Activated CD8-positive, alpha-beta memory T cell treated with anti-CD3 and anti-CD28 coated beads, Interleukin-2, amount 10 ng/mL, durations not matched to agents 7 days and 5 days (primary cell): ENCODE measurements around the gene PPP1R14D. TPM values are rescaled to one million over a fixed set of nuclear protein-coding genes. Genes with fewer than 3 reads are reported as not detected.

Experiments
- ATAC-seq: fragments of 150-1000 bp; cut with Tn5 transposase; one replicate; pipeline ENCODE4 v1.10.0; 2021; ENCODE audit warnings: moderate library complexity
- CTCF ChIA-PET: fragments of 350-600 bp; sonication (Branson Sonifier 250); formaldehyde crosslinking; loops from one replicate; lab custom pipeline; 2021; ENCODE audit warnings: antibody characterized with exemption; lab: Charles Lee
- DNase-seq: peaks from one replicate; pipeline ENCODE4 v3.0.0-alpha.2; 2020
- H3K27ac Mint-ChIP-seq: one replicate; pipeline ENCODE4 v1.8.0; 2021; ENCODE audit warnings: mild to moderate bottlenecking, mixed read lengths
- H3K27me3 Mint-ChIP-seq: one replicate; pipeline ENCODE4 v1.8.0; 2021; ENCODE audit warnings: mixed read lengths
- H3K36me3 Mint-ChIP-seq: one replicate; pipeline ENCODE4 v1.8.0; 2021; ENCODE audit warnings: mild to moderate bottlenecking, mixed read lengths
- H3K4me1 Mint-ChIP-seq: one replicate; pipeline ENCODE4 v1.8.0; 2021; ENCODE audit warnings: mixed read lengths
- H3K4me3 Mint-ChIP-seq: one replicate; pipeline ENCODE4 v1.8.0; 2021; ENCODE audit warnings: mild to moderate bottlenecking, moderate library complexity, mixed read lengths
- H3K9me3 Mint-ChIP-seq: one replicate; pipeline ENCODE4 v1.8.0; 2022; ENCODE audit warnings: low read depth, mixed read lengths
- total RNA-seq, 2 experiments: library from RNA; stranded (reverse); gene quantifications; one replicate each; pipeline ENCODE4 v1.2.3, GENCODE V29; 2021

Gene PPP1R14D
- total RNA-seq, 2 experiments from 2014 or later: not detected

DNA sequence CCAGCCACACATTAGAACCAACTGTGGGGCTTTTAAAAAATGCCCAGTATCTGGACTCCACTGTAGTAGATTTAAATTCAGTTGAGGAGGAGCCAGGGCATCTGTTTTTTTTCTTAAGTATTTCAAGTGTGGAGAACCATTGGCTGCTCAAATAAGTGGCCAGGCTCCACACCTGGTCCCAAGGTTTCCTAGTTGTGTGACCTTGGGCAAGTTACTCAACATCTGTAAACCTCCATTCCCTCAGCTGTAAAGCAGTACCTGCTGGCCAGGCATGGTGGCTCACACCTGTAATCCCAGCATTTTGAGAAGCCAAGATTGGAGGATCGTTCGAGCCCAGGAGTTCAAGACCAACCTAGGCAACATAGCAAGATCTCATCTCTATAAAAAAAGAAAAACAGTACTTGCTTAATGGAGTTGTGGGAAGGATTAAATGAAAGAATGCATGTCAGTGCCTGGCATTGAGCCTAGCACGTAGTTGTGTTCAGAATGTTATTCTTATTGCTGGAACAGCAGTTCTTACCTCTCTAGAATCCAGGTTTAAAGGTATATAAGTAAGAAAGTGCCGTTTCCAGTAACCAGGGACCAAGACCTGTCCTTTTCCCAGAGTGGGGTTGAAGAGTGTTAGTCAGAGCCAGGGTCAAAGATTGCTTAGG is 2.0 kb downstream of the PPP1R14D start:
- Mint-ChIP-seq H3K4me3 (no peak overlapping the region), H3K4me1 (peaks cover 4% of the 10 kb centered on the region), H3K27me3 (peaks cover 12% of the 10 kb centered on the region), H3K9me3 (no peaks in the 10 kb centered on the region), H3K27ac (no peak overlapping the region), H3K36me3 (no peaks in the 10 kb centered on the region)
- CTCF ChIA-PET: no interaction called here
- no peak for DNase-seq
- no peak for ATAC-seq

DNA sequence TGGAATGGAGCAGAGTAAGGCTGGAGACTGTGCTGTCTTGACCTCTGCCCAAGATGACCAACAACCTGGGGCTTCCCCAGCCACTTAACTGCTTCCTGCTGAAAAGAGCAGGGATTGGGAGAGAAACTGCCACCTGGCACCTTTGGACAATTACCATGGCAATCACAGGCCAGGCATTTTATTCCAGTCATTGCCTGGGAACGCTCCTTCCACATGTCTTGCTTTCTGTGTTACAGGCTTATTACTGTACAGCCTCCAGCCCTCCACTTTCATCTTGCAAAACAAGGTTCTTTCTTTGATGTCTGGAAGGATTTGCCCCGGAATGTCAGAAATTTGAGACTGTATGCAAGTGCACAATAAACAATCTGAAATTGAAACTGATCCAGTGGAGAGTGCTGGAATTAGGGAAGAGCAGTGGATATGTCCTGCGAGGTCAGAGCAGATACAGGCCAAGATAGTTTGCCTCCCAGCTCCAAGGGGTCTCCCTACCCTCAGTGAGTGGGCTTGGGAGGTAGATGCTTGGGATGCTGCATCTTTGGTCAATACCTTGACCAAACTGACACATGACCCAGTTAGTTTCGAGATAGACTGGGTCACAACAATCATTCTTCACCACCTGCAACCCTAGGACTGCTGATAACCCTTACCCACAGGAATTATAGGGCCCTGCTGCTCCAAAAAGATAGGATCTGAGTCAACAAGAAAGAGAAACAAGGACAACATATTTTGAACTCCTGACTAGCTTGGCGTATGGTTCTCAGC is 2.7 kb downstream of the PPP1R14D start:
- DNase-seq (no peak), ATAC-seq (no peak)
- Mint-ChIP-seq H3K27me3 (peaks cover 14% of the 10 kb centered on the region), H3K4me3 (no peak overlapping the region), H3K27ac (no peak overlapping the region), H3K9me3 (no peaks in the 10 kb centered on the region), H3K4me1 (peaks cover 4% of the 10 kb centered on the region), H3K36me3 (no peaks in the 10 kb centered on the region)
- CTCF ChIA-PET: no interaction called here

DNA sequence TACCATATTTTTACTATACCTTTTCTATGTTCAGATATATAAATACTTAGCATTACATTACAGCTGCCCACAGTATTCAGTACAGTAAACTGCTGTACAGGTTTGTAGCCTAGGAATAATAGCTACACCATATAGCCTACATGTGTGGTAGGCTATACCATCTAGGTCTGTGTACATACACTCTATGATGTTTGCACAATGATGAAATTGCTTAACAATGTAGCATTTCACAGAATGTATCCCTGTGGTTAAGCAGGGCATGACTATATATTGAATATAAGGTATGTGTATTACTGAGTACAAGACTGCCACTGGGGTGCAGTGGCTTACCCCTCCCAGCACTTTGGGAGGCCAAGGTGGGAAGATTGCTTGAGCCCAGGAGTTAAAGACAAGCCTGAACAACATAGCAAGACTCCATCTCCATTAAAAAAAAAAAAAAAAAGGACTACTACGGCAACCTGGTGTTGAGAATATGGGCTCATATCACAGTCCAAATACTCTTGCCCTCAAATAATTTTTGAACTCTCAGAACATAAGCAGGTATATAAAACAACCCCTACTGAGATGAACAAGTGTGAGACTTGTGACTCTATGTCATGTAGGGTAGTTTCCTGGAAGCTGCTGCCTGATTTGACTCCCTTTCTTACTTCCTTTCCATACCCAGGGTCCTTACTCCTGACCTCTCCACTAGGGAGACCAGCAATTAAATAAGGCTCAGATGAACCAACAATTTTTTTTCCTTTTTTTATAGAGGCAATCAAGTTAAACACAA is 4.8 kb downstream of the PPP1R14D start:
- H3K27me3 Mint-ChIP-seq: peaks cover 14% of the 10 kb centered on the region
- CTCF ChIA-PET: interaction anchor here (1.0 to 1.2 kb wide), 3 partner anchors 34 to 35 kb away, joined by 3 read pairs; no protein-coding TSS in a partner anchor
- no peaks in the 10 kb centered on the region for H3K36me3 Mint-ChIP-seq
- H3K27ac Mint-ChIP-seq: no peak overlapping the region
- H3K4me1 Mint-ChIP-seq: peaks cover 4% of the 10 kb centered on the region
- no peak overlapping the region for H3K4me3 Mint-ChIP-seq
- H3K9me3 Mint-ChIP-seq: no peaks in the 10 kb centered on the region
- DNase-seq: no peak
- ATAC-seq: no peak

DNA sequence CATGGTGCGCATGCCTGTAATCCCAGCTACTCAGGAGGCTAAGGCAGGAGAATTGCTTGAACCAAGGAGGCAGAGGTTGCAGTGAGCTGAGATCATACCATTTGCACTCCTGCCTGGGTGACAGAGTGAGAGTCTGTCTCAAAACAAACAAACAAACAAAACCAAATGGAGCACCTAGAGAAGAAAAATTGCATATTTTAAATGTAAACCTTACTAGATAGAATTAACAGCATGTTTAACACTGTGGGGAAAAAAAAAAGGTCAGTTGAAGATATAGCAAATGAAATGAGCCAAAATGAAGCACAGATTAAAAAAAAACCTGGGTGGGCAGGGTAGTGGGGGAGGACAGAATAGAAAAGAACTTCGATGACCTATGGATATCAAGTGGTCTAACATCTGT is 7.3 kb downstream of the PPP1R14D start:
- peaks cover 4% of the 10 kb centered on the region for H3K4me1 Mint-ChIP-seq
- H3K27ac Mint-ChIP-seq: no peak overlapping the region
- ATAC-seq (no peak), DNase-seq (no peak)
- no peaks in the 10 kb centered on the region for H3K9me3 Mint-ChIP-seq
- H3K36me3 Mint-ChIP-seq: no peaks in the 10 kb centered on the region
- no peak overlapping the region for H3K4me3 Mint-ChIP-seq
- peaks cover 11% of the 10 kb centered on the region for H3K27me3 Mint-ChIP-seq
- CTCF ChIA-PET: no interaction called here

DNA sequence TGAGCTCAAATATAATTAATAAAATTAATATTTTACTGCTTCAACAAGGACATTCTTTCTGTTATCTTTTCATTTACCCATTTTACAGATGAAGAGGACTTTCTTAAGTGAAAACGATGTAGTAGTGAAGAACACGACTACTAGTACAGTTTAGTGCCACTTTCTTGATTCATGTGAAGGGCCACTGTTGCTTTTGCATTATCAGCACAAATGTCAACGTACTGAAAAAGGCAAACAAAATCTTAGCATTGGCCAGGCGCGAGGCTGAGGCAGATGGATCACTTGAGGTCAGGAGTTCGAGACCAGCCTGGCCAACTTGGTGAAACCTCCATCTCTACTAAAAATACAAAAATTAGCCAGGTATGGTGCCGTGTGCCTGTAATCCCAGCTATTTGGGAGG is 9.5 kb downstream of the PPP1R14D start:
- CTCF ChIA-PET: interaction anchor here (0.6 kb wide), 1 partner anchor 39 kb away, joined by 3 read pairs; no protein-coding TSS in a partner anchor
- no peak overlapping the region for H3K4me3 Mint-ChIP-seq

DNA sequence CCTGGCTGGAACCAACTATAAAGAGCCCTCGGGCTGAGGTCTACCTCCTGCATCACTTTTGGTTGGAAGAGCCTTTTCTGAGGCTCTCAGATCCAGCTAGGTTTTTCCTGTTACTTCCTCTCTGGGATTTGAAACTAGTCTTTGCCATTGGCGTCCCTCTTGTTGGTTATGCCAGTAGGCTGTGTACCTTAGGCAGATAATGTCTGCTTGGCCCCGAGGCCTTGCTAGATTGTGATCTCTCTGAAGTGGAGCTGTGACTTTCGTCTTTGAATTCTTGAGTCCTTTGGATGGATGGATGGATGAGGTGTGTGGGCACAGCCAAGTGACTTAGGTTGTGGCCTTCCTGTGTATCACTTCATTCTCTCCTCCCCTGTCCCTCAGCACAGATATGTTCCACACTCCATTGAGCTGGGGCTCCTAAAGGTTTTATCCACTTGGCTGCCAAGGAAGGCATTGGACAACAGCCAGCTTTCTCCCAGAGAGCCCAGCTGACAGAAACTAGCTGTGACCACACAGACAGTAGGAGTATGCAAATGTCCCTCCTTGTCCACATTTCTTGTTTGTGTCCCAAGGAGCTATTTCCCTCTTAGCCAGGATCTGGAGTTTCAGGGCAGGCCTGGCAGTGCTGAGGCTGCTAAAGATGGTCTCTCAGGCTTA is 13.3 kb downstream of the PPP1R14D start:
- DNase-seq: no peak
- no peaks in the 10 kb centered on the region for H3K4me1 Mint-ChIP-seq

More for the DNA sequence above, 9.5 kb downstream of the PPP1R14D start:
- ATAC-seq (no peak), DNase-seq (no peak)
- Mint-ChIP-seq H3K36me3 (peaks cover 2% of the 10 kb centered on the region), H3K27me3 (peaks cover 6% of the 10 kb centered on the region), H3K27ac (no peak overlapping the region), H3K4me1 (peaks cover 3% of the 10 kb centered on the region), H3K9me3 (no peaks in the 10 kb centered on the region)

DNA sequence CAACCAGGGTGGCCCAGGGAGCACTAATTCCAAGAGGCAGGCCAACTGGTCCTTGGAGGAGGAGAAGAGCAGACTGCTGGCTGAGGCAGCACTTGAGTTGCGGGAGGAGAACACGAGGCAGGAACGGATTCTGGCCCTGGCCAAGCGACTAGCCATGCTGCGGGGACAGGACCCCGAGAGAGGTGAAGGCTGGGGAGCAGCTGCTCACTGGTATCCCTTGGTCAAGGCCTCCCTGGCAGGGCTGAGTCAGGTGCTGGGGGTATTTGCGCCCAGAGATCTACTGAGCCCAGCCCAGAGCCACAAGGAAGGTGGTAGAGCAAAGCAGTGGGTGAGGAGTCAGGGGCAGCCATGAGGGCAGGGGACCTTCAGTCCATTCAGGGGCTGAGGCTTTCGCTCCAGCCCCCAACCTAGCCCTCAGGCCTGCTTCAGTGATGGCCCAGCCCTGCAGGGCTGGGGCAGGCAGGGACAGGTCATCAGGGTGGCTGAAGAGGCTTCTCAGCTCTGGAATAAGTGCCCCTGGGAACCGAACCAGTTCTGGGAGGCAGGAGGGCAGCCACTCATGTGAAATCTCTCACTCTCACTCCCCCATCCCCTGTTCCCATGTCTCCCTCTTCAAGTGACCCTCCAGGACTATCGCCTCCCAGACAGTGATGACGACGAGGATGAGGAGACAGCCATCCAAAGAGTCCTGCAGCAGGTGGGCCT is 15.6 kb downstream of the PPP1R14D start:
- peaks cover 13% of the 10 kb centered on the region for H3K4me1 Mint-ChIP-seq
- H3K4me3 Mint-ChIP-seq: no peak overlapping the region
- no peaks in the 10 kb centered on the region for H3K27me3 Mint-ChIP-seq
- no peak for DNase-seq
- ATAC-seq: no peak
- no peaks in the 10 kb centered on the region for H3K9me3 Mint-ChIP-seq
- H3K27ac Mint-ChIP-seq: no peak overlapping the region
- CTCF ChIA-PET: interaction anchor here (1.0 to 1.6 kb wide), 2 partner anchors 45 to 90 kb away, joined by 3 to 4 read pairs; no protein-coding TSS in a partner anchor
- peaks cover 7% of the 10 kb centered on the region for H3K36me3 Mint-ChIP-seq

More for the DNA sequence above, 13.3 kb downstream of the PPP1R14D start:
- H3K9me3 Mint-ChIP-seq: no peaks in the 10 kb centered on the region
- H3K27ac Mint-ChIP-seq: no peak overlapping the region
- H3K4me3 Mint-ChIP-seq: no peak overlapping the region
- no peak for ATAC-seq
- peaks cover 2% of the 10 kb centered on the region for H3K27me3 Mint-ChIP-seq
- CTCF ChIA-PET: interaction anchor here (2.9 kb wide), 1 partner anchor 44 kb away, joined by 10 read pairs; no protein-coding TSS in a partner anchor
- peaks cover 7% of the 10 kb centered on the region for H3K36me3 Mint-ChIP-seq

DNA sequence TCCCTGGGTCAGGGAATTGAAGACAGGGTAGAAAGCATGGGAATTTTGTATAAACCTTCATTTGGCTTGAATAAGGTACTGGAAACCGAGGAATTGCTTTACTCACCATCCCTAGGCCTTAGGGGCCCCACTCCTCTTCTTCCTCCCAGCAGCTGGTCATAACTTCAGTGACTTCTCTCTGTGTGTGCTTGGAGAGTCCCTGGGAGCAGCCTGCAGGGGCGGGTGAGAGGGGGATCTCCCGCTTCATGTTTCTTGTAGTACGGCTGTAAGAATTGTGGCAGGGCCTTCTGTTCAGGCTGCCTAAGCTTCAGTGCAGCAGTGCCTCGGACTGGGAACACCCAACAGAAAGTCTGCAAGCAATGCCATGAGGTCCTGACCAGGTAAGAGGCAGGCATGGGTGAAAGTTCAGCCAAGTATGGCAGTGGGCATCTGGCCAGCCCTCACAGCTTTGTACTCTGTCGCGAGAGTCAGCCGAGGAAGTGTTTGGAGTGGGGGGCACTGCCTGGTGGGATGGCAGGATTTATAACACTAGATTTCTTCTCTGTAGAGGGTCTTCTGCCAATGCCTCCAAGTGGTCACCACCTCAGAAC is 19.6 kb downstream of the PPP1R14D start:
- ATAC-seq (no peak), DNase-seq (no peak)
- peaks cover 7% of the 10 kb centered on the region for H3K36me3 Mint-ChIP-seq
- CTCF ChIA-PET: interaction anchor here (1.6 kb wide), 1 partner anchor 49 kb away, joined by 5 read pairs; no protein-coding TSS in a partner anchor
- H3K4me1 Mint-ChIP-seq: peaks cover 23% of the 10 kb centered on the region
- H3K27ac Mint-ChIP-seq: no peak overlapping the region
- H3K9me3 Mint-ChIP-seq: no peaks in the 10 kb centered on the region
- peak overlapping the region; percentile 84 for H3K4me3 Mint-ChIP-seq
- H3K27me3 Mint-ChIP-seq: no peaks in the 10 kb centered on the region

DNA sequence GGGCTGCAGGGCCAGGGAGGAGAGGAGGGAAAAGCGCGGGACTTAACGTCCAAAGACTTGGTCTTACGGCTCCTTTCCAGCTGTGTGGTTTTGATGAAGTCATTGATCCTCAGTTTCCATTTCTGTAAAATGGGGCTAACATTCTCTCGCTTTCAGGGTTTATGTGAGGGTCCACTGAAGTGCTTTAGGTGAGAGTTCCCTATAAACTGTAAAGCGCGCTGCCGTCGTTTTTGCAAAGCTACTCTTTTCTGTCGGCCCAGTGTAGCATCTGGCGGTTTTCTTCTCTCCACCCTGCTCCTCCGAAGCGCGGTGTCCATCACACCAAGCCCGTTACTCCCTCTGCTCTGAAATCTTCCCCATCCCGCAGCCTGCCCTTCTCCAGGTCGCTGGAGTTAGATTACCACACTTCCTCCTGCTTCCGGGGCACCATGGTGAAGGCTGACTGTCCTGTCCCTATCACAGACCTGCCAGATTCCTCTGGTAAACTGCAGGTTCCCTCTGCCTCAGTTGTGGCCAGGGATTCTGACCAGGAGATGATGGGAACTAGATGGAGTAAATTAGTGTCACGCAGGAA is 20.5 kb downstream of the PPP1R14D start:
- Mint-ChIP-seq H3K4me3 (peak overlapping the region; percentile 84), H3K27me3 (no peaks in the 10 kb centered on the region), H3K27ac (peak overlapping the region; percentile 93), H3K9me3 (no peaks in the 10 kb centered on the region), H3K4me1 (peaks cover 26% of the 10 kb centered on the region), H3K36me3 (peaks cover 9% of the 10 kb centered on the region)
- DNase-seq: no peak
- ATAC-seq: no peak
- CTCF ChIA-PET: interaction anchor here (1.1 to 3.0 kb wide), 4 partner anchors 25 to 87 kb away, joined by 3 to 16 read pairs (median 6); partner anchors contain the start of gene VPS18

DNA sequence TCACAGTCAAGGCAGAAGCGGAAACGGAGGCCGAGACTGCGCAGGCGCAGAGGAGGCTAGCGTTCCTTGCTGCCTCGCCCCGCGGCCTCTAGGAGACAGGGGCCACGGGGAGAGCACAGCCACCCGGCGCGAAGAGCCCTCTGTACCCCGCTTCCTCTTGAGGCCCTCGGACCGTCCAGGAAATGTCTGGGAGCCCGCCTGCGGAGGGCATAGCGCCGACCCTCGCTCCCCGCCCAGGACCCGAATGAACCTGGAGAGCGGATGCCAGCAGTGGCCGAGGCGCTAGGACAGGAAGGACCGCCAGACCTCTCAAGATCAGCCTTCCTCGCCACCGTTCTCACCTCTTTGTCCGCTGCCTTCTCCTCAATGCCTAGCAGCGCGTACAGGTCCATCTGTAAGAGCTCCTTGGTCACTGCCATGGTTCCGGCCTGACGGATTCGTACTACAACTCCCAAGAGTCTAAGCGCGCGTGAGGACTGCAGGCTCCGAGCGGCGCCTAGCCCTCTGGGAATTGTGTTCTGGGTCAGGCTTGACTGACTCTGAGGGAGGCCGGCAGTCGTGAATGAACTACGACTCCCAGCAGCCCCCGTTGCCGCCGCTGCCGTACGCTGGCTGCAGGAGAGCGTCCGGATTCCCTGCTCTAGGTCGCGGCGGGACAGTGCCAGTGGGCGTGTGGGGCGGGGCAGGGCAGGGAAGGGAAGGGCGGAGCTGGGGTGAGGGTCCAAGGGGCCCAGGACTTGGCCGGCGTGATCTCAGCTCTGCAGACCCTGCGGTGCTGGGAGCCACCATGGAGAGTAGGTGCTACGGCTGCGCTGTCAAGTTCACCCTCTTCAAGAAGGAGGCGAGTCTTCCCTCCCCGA is 21.2 kb downstream of the PPP1R14D start, which contains the start of the genes DNAJC17 and ZFYVE19:
Gene DNAJC17, minus strand, starts transcription at position 446 of the 860 bp plus-strand sequence. Its CDS starts 27 bp downstream, at position 419.
Gene ZFYVE19, plus strand, starts transcription at position 62 of the 860 bp plus-strand sequence. Its CDS starts 501 bp downstream, at position 563.
- no peaks in the 10 kb centered on the region for H3K27me3 Mint-ChIP-seq
- ATAC-seq: peak; percentile 98

DNA sequence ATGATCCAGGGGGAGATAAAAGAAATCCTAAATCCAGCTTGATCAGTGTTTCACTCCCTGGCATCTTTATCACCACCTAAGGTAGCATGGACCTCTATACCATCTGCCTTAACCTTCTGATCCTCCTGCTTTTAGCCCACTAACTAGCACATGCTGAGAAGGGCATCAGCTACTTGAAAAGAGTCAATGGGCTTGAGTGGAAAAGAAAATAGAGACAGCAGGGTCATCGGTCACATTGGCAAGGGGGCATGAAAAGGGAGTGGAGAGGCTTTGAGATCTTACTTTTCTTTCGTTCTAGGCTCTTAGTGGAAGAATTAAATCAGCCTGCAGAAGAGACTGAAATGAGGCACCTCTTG is 21.9 kb downstream of the PPP1R14D start:
- peak overlapping the region; percentile 84 for H3K4me3 Mint-ChIP-seq
- no peak for DNase-seq
- H3K4me1 Mint-ChIP-seq: peaks cover 26% of the 10 kb centered on the region
- peaks cover 11% of the 10 kb centered on the region for H3K36me3 Mint-ChIP-seq
- peak overlapping the region; percentile 93 for H3K27ac Mint-ChIP-seq
- H3K9me3 Mint-ChIP-seq: no peaks in the 10 kb centered on the region
- no peak for ATAC-seq
- CTCF ChIA-PET: interaction anchor here (0.5 to 3.0 kb wide), 5 partner anchors 17 to 112 kb away, joined by 3 to 16 read pairs (median 3); partner anchors contain the start of genes RAD51 and VPS18
- H3K27me3 Mint-ChIP-seq: no peaks in the 10 kb centered on the region

More for the DNA sequence above, 21.2 kb downstream of the PPP1R14D start, which contains the start of the genes DNAJC17 and ZFYVE19:
- Mint-ChIP-seq H3K36me3 (peaks cover 9% of the 10 kb centered on the region), H3K27ac (peak within 1 kb of the TSS; percentile 93), H3K4me3 (peak within 1 kb of the TSS; percentile 84), H3K9me3 (no peaks in the 10 kb centered on the region), H3K4me1 (peaks cover 26% of the 10 kb centered on the region)
- peak; percentile 98 for DNase-seq
- CTCF ChIA-PET: interaction anchor here (0.5 to 3.0 kb wide), 6 partner anchors 17 to 113 kb away, joined by 3 to 16 read pairs (median 4); partner anchors contain the start of genes RAD51 and VPS18
